Adrenal gland (tissue), 12 donors: ENCODE measurements around the gene FKBP9. TPM values are rescaled to one million over a fixed set of nuclear protein-coding genes. Genes with fewer than 3 reads are reported as not detected.
"Not testable (repeated sequence)": the region's sequence is repeated elsewhere in the genome, so short reads cannot be mapped to it uniquely, and the experiment has no call there.

ENCODE experiments used
- DNase-seq, 7 donors: peaks; one replicate each; pipeline ENCODE4 v3.0.0-alpha.2; 2019 to 2020
- H3K27ac ChIP-seq, 5 donors: fragments of 200-600 bp; sonication (generic) in 4 of 5; 1 replicate in 3 of 5; 2 replicates in 2 of 5; pipeline versions ENCODE4 v1.5.1 to v1.8.0; 2016 to 2020; ENCODE audit warnings: mild to moderate bottlenecking in 1 of 5
- H3K27me3 ChIP-seq: fragments of 200-600 bp; 2 replicates; pipeline ENCODE4 v1.8.0; 2021
- H3K36me3 ChIP-seq, 2 donors: fragments of 200-600 bp; replicated peaks in 1 of 2; 1 replicate in 1 of 2; 2 replicates in 1 of 2; pipeline versions ENCODE4 v1.5.1 to v1.8.0; 2018 to 2022
- H3K4me1 ChIP-seq, 2 donors: fragments of 200-600 bp; replicated peaks in 1 of 2; 1 replicate in 1 of 2; 2 replicates in 1 of 2; pipeline versions ENCODE4 v1.5.1 to v1.8.0; 2018 to 2021
- H3K4me3 ChIP-seq, 4 donors: fragments of 200-600 bp; sonication (generic) in 3 of 4; one replicate each; pipeline ENCODE4 v1.5.1; 2016 to 2018
- H3K9me3 ChIP-seq, 3 donors: fragments of 200-600 bp; sonication (generic) in 1 of 3; replicated peaks in 1 of 3; 1 replicate in 2 of 3; 2 replicates in 1 of 3; pipeline versions ENCODE4 v1.5.1 to v1.8.0; 2016 to 2021
- POLR2A ChIP-seq, 2 donors: fragments of 450-650 bp; IDR thresholded peaks; one replicate each; pipeline ENCODE4 v1.6.1; 2017; ENCODE audit warnings: antibody characterized with exemption in 2 of 2, mild to moderate bottlenecking in 2 of 2, moderate library complexity in 1 of 2
- WGBS, 4 donors: extraction: QIAGEN DNeasy Blood & Tissue Kit in 2 of 4; methylation state at CpG; one replicate each; pipeline versions ENCODE4 v1.1.5 to v1.1.7; 2013 to 2017; 5-methylcytosine and 5-hydroxymethylcytosine counted together
- intact Hi-C, 2 donors: fragments of 100-400 bp; cut with DNase I; formaldehyde crosslinking; loops; one replicate each; pipeline versions ENCODE4 v1.14.1 to v1.15.0; 2022 to 2023
- polyA plus RNA-seq, 3 donors: library from polyadenylated mRNA; stranded (reverse); fragments of 200-250 nt in 2 of 3; fragments of 350-450 nt in 1 of 3; fragmentation: Illumina TruSeq in 1 of 3; extraction: RNeasy Lipid Tissue Mini Kit (QIAGEN cat#74804) in 1 of 3; gene quantifications; one replicate each; pipeline ENCODE4 v1.2.3, GENCODE V29; 2013 to 2014
- total RNA-seq, 9 donors: library from RNA; depleted of rRNA in 4 of 9; stranded (reverse); fragments of >200 nt in 4 of 9; fragments of 120-200 nt in 1 of 9; fragmentation: NEBNext Ultra II Directional in 1 of 9; extraction: Animal tissue kit (Norgen Biotek cat#: 25700) in 1 of 9; gene quantifications; one replicate each; pipeline versions ENCODE4 v1.1.0 to v1.2.4, GENCODE V29; 2013 to 2023
- donor health status: healthy with polysubstance abuse.
- donor health status: Bipolar disorder and iron deficiency.
- donor health status: DM: yes; HTN: yes; CAD: no.
- donor health status: DM: no; HTN: no; CAD: no.
- donor health status: DM: no; HTN: no; CAD: no.
- donor health status: DM: yes; HTN: yes; CAD: no.

The FKBP9 gene
- total and polyA plus RNA-seq, 12 donors: 26.8 to 299 (median 144) TPM

GRCh38 chr7:32991975-32992700 lies 34.9 kb downstream of the FKBP9 start:
- H3K27me3 ChIP-seq, intact Hi-C loops, H3K27ac ChIP-seq, H3K4me1 ChIP-seq, H3K36me3 ChIP-seq, DNase-seq, H3K4me3 ChIP-seq, H3K9me3 ChIP-seq: not testable (repeated sequence)
- 68 to 74% (median 72%) methylated on average over 5 to 9 of the region's 9 CpGs for WGBS, 4 donors

GRCh38 chr7:32992750-32993149 lies 35.5 kb downstream of the FKBP9 start:
- H3K27ac ChIP-seq, H3K27me3 ChIP-seq, H3K36me3 ChIP-seq, H3K9me3 ChIP-seq, H3K4me1 ChIP-seq, DNase-seq, H3K4me3 ChIP-seq, intact Hi-C loops: not testable (repeated sequence)
- WGBS, 4 donors: 63 to 85% (median 78%) methylated on average over 4 to 6 of the region's 6 CpGs

GRCh38 chr7:32997956-32998355 lies 40.7 kb downstream of the FKBP9 start:
- H3K27me3 ChIP-seq, intact Hi-C loops, H3K9me3 ChIP-seq, DNase-seq, H3K36me3 ChIP-seq: not testable (repeated sequence)
- peaks cover 10 to 13% of the 10 kb centered on the region in 2 donors for H3K4me1 ChIP-seq
- H3K27ac ChIP-seq: peak overlapping the region in 4 of 5 donors; percentile 71 to 92 (median 82)
- H3K4me3 ChIP-seq: peak overlapping the region in 1 of 4 donors; percentile 45
- WGBS, 4 donors: 32 to 41% (median 36%) methylated on average over 2 to 3 of the region's 4 CpGs

GRCh38 chr7:32998361-32999171 lies 41.3 kb downstream of the FKBP9 start:
- H3K9me3 ChIP-seq, intact Hi-C loops, H3K36me3 ChIP-seq, H3K27me3 ChIP-seq: not testable (repeated sequence)
- peak overlapping the region; percentile 70 to 92 (median 79) for H3K27ac ChIP-seq
- peak in 1 of 2 donors; percentile 65 for TF ChIP-seq POLR2A (IDR thresholded peaks at IDR 0.05)
- 5 to 10% (median 7%) methylated on average over 8 to 14 of the region's 14 CpGs for WGBS, 4 donors
- DNase-seq: peak; percentile 60 to 89 (median 81)
- peaks cover 10 to 13% of the 10 kb centered on the region in 2 donors for H3K4me1 ChIP-seq
- peak overlapping the region in 1 of 4 donors; percentile 45 for H3K4me3 ChIP-seq

- H3K9me3 ChIP-seq, H3K36me3 ChIP-seq, DNase-seq, intact Hi-C loops, H3K4me3 ChIP-seq, H3K27me3 ChIP-seq: not testable (repeated sequence)
- Histone ChIP-seq H3K27ac (peak overlapping the region; percentile 44 to 92 (median 79)), H3K4me1 (peaks cover 10 to 13% of the 10 kb centered on the region in 2 donors)
- WGBS, 4 donors: 12 to 24% (median 16%) methylated on average over 4 of the region's 4 CpGs
Observed at GRCh38 chr7:32999380-32999779, 42.1 kb downstream of the FKBP9 start.

GRCh38 chr7:33003111-33003510 lies 45.9 kb downstream of the FKBP9 start:
- peaks cover 10 to 13% of the 10 kb centered on the region in 2 donors for H3K4me1 ChIP-seq
- H3K9me3 ChIP-seq, intact Hi-C loops, H3K27me3 ChIP-seq, H3K27ac ChIP-seq, DNase-seq, H3K4me3 ChIP-seq, H3K36me3 ChIP-seq: not testable (repeated sequence)

GRCh38 chr7:33004104-33004616 lies 46.9 kb downstream of the FKBP9 start:
- H3K27ac ChIP-seq, DNase-seq, H3K4me3 ChIP-seq, intact Hi-C loops, H3K9me3 ChIP-seq, H3K27me3 ChIP-seq, H3K36me3 ChIP-seq, H3K4me1 ChIP-seq: not testable (repeated sequence)
- 86 to 93% (median 89%) methylated on average over 9 to 10 of the region's 10 CpGs for WGBS, 4 donors

GRCh38 chr7:33005193-33005592 lies 48.0 kb downstream of the FKBP9 start:
- H3K36me3 ChIP-seq: not testable (repeated sequence)

GRCh38 chr7:33005690-33006089 lies 48.5 kb downstream of the FKBP9 start:
- DNase-seq, intact Hi-C loops, H3K9me3 ChIP-seq, H3K36me3 ChIP-seq, H3K27me3 ChIP-seq, H3K27ac ChIP-seq, H3K4me1 ChIP-seq, H3K4me3 ChIP-seq: not testable (repeated sequence)
- WGBS, 4 donors: 92 to 99% (median 95%) methylated on average over 4 of the region's 4 CpGs

More at GRCh38 chr7:33005193-33005592, 48.0 kb downstream of the FKBP9 start:
- 92 to 98% (median 96%) methylated on average over 7 to 8 of the region's 8 CpGs for WGBS, 4 donors
- H3K27me3 ChIP-seq, H3K4me1 ChIP-seq, H3K4me3 ChIP-seq, H3K9me3 ChIP-seq, intact Hi-C loops, H3K27ac ChIP-seq, DNase-seq: not testable (repeated sequence)
